HFFc6 (cell line): ENCODE results near the gene BAHCC1. TPM values are rescaled to one million over a fixed set of nuclear protein-coding genes. Genes with fewer than 3 reads are reported as not detected.
A peak's percentile ranks its signal among the peaks of the same experiment; 100 is the strongest.

Source experiments
- DNase-seq: peaks from one replicate; pipeline ENCODE4 v3.0.0-alpha.2; 2018
- H3K27ac Mint-ChIP-seq: 2 replicates; pipeline ENCODE4 v1.8.0; 2020; ENCODE audit warnings: mild to moderate bottlenecking, mixed read lengths
- H3K27me3 Mint-ChIP-seq: 2 replicates; pipeline ENCODE4 v1.8.0; 2021; ENCODE audit warnings: mild to moderate bottlenecking, moderate library complexity, mixed read lengths; ENCODE audit not compliant: insufficient read depth
- H3K36me3 Mint-ChIP-seq: 2 replicates; pipeline ENCODE4 v1.8.0; 2021; ENCODE audit warnings: low read depth, mixed read lengths
- H3K4me1 Mint-ChIP-seq: 2 replicates; pipeline ENCODE4 v1.8.0; 2020; ENCODE audit warnings: low read depth, mixed read lengths
- H3K4me3 Mint-ChIP-seq: 2 replicates; pipeline ENCODE4 v1.8.0; 2020; ENCODE audit warnings: mild to moderate bottlenecking, moderate library complexity, mixed read lengths
- H3K9me3 Mint-ChIP-seq: 2 replicates; pipeline ENCODE4 v1.8.0; 2020; ENCODE audit warnings: mild to moderate bottlenecking, mixed read lengths
- CTCF ChIP-seq: fragments of 200-600 bp; sonication (generic); IDR thresholded peaks from 2 replicates; pipeline ENCODE4 v1.5.0; 2021; ENCODE audit warnings: antibody characterized with exemption, mild to moderate bottlenecking
- total RNA-seq, 6 experiments: library from RNA; stranded (reverse); fragmentation: NEBNext Ultra II Directional; extraction: Animal tissue kit (Norgen Biotek cat#: 25700); gene quantifications; 2 replicates in 1 of 6; 3 replicates in 5 of 6; pipeline ENCODE4 v1.2.3, GENCODE V29; 2021

The BAHCC1 gene
- total RNA-seq, 6 experiments from 2014 or later = 7.3 to 9.7 (median 8.3) TPM

- Mint-ChIP-seq H3K4me3 (peak overlapping the region; percentile 99), H3K27me3 (peaks cover 45% of the 10 kb centered on the region), H3K36me3 (peaks cover 39% of the 10 kb centered on the region), H3K9me3 (peaks cover 31% of the 10 kb centered on the region), H3K27ac (peak overlapping the region; percentile 96), H3K4me1 (peaks cover 14% of the 10 kb centered on the region)
- DNase-seq = no peak
- no peak for TF ChIP-seq CTCF
Measured at GRCh38 chr17:81509972-81510784, 114.9 kb downstream of the BAHCC1 start.

GRCh38 chr17:81510785-81511553, 115.7 kb downstream of the BAHCC1 start:
- Mint-ChIP-seq H3K9me3 (peaks cover 31% of the 10 kb centered on the region), H3K36me3 (peaks cover 41% of the 10 kb centered on the region), H3K4me3 (peak overlapping the region; percentile 99), H3K27me3 (peaks cover 42% of the 10 kb centered on the region), H3K4me1 (peaks cover 14% of the 10 kb centered on the region), H3K27ac (peak overlapping the region; percentile 96)
- TF ChIP-seq CTCF = no peak
- peak; percentile 39 for DNase-seq

GRCh38 chr17:81511554-81511803, 116.2 kb downstream of the BAHCC1 start:
- DNase-seq = no peak
- Mint-ChIP-seq H3K27me3 (peaks cover 38% of the 10 kb centered on the region), H3K9me3 (peaks cover 31% of the 10 kb centered on the region), H3K4me3 (peak overlapping the region; percentile 99), H3K27ac (peak overlapping the region; percentile 96), H3K4me1 (peaks cover 19% of the 10 kb centered on the region), H3K36me3 (peaks cover 45% of the 10 kb centered on the region)
- no peak for TF ChIP-seq CTCF

GRCh38 chr17:81511804-81512561, 116.7 kb downstream of the BAHCC1 start:
- Mint-ChIP-seq H3K9me3 (peaks cover 31% of the 10 kb centered on the region), H3K27ac (peak overlapping the region; percentile 96)

More at GRCh38 chr17:81511804-81512561, 116.7 kb downstream of the BAHCC1 start:
- peak overlapping the region; percentile 99 for H3K4me3 Mint-ChIP-seq
- peaks cover 34% of the 10 kb centered on the region for H3K27me3 Mint-ChIP-seq
- TF ChIP-seq CTCF = no peak
- peaks cover 23% of the 10 kb centered on the region for H3K4me1 Mint-ChIP-seq
- DNase-seq = peak; percentile 43
- peaks cover 45% of the 10 kb centered on the region for H3K36me3 Mint-ChIP-seq
